HEK293T (cell line): ENCODE measurements around the gene SLC9A9.

Experiments
- BHLHE40 ChIP-seq: fragments of 450-650 bp; IDR thresholded peaks from 2 replicates; pipeline ENCODE4 v1.6.1; 2016; ENCODE audit warnings: mild to moderate bottlenecking, moderate library complexity, borderline replicate concordance
- FOXK2 ChIP-seq: fragments of 450-650 bp; IDR thresholded peaks from 2 replicates; pipeline ENCODE4 v1.6.1; 2016; ENCODE audit warnings: mild to moderate bottlenecking
- L3MBTL2 ChIP-seq: fragments of 450-650 bp; conservative IDR thresholded peaks from 2 replicates; pipeline ENCODE4 v1.6.1; 2016; ENCODE audit warnings: mild to moderate bottlenecking
- SP1 ChIP-seq: fragments of 450-650 bp; IDR thresholded peaks from 2 replicates; pipeline ENCODE4 v1.6.1; 2017
- SUZ12 ChIP-seq: fragments of 450-650 bp; IDR thresholded peaks from 2 replicates; pipeline ENCODE4 v1.6.1; 2016; ENCODE audit warnings: mild to moderate bottlenecking
- TF ChIP-seq, protein P1 (sequence below): fragments of 450-650 bp; IDR thresholded peaks from 2 replicates; pipeline ENCODE4 v1.6.1; 2016

GRCh38 chr3:143674100-143674968 lies 173.9 kb downstream of the SLC9A9 start:
- no peak for TF ChIP-seq FOXK2
- no peak for TF ChIP-seq SP1
- no peak for TF ChIP-seq SUZ12
- TF ChIP-seq L3MBTL2, result no peak
- no peak for TF ChIP-seq BHLHE40
- TF ChIP-seq, protein P1, sequence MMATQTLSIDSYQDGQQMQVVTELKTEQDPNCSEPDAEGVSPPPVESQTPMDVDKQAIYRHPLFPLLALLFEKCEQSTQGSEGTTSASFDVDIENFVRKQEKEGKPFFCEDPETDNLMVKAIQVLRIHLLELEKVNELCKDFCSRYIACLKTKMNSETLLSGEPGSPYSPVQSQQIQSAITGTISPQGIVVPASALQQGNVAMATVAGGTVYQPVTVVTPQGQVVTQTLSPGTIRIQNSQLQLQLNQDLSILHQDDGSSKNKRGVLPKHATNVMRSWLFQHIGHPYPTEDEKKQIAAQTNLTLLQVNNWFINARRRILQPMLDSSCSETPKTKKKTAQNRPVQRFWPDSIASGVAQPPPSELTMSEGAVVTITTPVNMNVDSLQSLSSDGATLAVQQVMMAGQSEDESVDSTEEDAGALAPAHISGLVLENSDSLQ, result no peak
